ENCODE data around the gene CCDC86. TPM values are rescaled to one million over a fixed set of nuclear protein-coding genes. Genes with fewer than 3 reads are reported as not detected.
A peak's percentile ranks its signal among the peaks of the same experiment; 100 is the strongest.

CCDC86 gene
- total and polyA plus RNA-seq, 10 of the 15 experiments (the other 5 are each of a cell fraction or from before 2014, with no cell fraction given) = 2.0 to 87.2 (median 38.7) TPM

DNA sequence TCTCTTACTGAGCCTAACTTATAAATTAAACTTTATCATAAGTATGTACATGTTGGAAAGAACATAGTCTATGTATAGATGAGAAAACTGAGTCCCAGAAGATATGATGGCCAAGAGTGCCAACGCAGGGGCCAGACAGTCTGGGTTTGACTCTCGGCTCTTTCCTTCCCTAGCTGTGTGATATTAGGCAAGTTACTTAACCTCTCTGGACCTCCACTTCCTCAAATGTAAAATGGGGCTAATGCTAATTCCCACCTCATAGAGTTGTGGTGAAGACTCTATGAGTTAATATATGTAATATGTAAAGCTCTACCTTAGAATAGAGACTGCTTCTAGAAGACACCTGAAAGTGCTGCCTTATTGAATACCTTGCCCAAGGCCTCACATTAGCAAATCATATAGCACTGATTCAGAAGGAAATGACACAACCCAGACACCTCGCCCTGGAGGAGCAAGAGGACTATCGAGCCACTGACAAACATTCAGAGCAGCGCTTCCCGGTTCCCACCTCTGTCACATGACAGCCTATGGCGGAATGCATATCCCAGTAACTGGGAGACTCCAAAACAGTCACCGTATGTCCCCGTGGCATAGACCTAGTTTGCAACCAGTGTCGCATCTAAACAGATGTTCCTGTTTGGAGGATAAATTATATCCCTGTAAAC lies 11.3 kb upstream of the CCDC86 start:
- peak overlapping the region; percentile 60 for H2AFZ ChIP-seq (ENCODE audit: control insufficient read depth, low read depth, low read length)

More for the DNA sequence above, 11.3 kb upstream of the CCDC86 start:
- DNase-seq (ENCODE audit: low read depth, low spot score) = no peak
- TF ChIP-seq KDM1A (IDR thresholded peaks at IDR 0.05; ENCODE audit: borderline replicate concordance) (no peak), SIX5 (IDR thresholded peaks at IDR 0.05; ENCODE audit: low read depth, low read length, severe bottlenecking) (no peak), ETV6 (conservative IDR thresholded peaks at IDR 0.05 in 1 of 2, IDR thresholded peaks at IDR 0.05 in 1 of 2; ENCODE audit: borderline replicate concordance in 1 of 2, low read depth in 1 of 2) (no peak), SP1 (IDR thresholded peaks at IDR 0.05; ENCODE audit: low read depth, low read length) (no peak), NRF1 (conservative IDR thresholded peaks at IDR 0.05; ENCODE audit: low read depth, low read length) (no peak), POLR2A (IDR thresholded peaks at IDR 0.05; ENCODE audit: low read depth, low read length) (no peak), PAX8 (IDR thresholded peaks at IDR 0.05) (no peak), BHLHE40 (IDR thresholded peaks at IDR 0.05; ENCODE audit: borderline replicate concordance in 1 of 2, low read depth in 2 of 2, low read length in 1 of 2) (0 out of 4 replicates have a peak, but pooled peaks of 1 of the 2 experiments have one; percentile 22), WRNIP1 (IDR thresholded peaks at IDR 0.05; ENCODE audit: borderline replicate concordance, low read depth, low read length) (no peak), SUPT20H (IDR thresholded peaks at IDR 0.05; ENCODE audit: borderline replicate concordance, control insufficient read depth, low read depth, low read length) (no peak), EP300 (IDR thresholded peaks at IDR 0.05; ENCODE audit: borderline replicate concordance in 1 of 2, control insufficient read depth in 1 of 2, low read depth in 2 of 2, low read length in 2 of 2) (no peak), RAD51 (IDR thresholded peaks at IDR 0.05) (peak; percentile 65), EED (IDR thresholded peaks at IDR 0.05; ENCODE audit: low read depth) (no peak)
- TF ChIP-seq, protein P1, sequence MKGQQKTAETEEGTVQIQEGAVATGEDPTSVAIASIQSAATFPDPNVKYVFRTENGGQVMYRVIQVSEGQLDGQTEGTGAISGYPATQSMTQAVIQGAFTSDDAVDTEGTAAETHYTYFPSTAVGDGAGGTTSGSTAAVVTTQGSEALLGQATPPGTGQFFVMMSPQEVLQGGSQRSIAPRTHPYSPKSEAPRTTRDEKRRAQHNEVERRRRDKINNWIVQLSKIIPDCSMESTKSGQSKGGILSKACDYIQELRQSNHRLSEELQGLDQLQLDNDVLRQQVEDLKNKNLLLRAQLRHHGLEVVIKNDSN (IDR thresholded peaks at IDR 0.05; ENCODE audit: borderline replicate concordance, extremely low read length, insufficient read depth, low read depth, low read length) = peak; percentile 14
- peak; percentile 32 for ATAC-seq
- H4K20me1 ChIP-seq (ENCODE audit: control insufficient read depth, insufficient read depth) = no peaks in the 10 kb centered on the region
- intact Hi-C loops (cut with micrococcal nuclease; ENCODE audit: unreplicated experiment) = loop anchor here (1.0 to 2.0 kb wide), 5 partner anchors 56 to 357 kb away; no protein-coding TSS in a partner anchor
- CTCF ChIA-PET = interaction anchor here (0.6 to 7.8 kb wide), 51 partner anchors 9 to 555 kb away, joined by 3 to 135 read pairs (median 6); partner anchors contain the start of genes CCDC86, CD6, MS4A15 and PRPF19
- no peaks in the 10 kb centered on the region for H3K79me2 ChIP-seq (ENCODE audit: control insufficient read depth, insufficient read depth, low read length)
- no peak for FAIRE-seq
- POLR2A ChIA-PET = interaction anchor here (0.7 kb wide), 1 partner anchor 423 kb away, joined by 3 read pairs; no protein-coding TSS in a partner anchor
- in situ Hi-C loops (cut with MboI) = no loop called here
- no peak overlapping the region for H3K4me2 ChIP-seq (ENCODE audit: control insufficient read depth, insufficient read depth)
- H3K27me3 ChIP-seq (replicated peaks in 1 of 2; ENCODE audit: control insufficient read depth in 2 of 2, insufficient read depth in 2 of 2, low read length in 1 of 2) = no peaks in the 10 kb centered on the region; a peak in 2 of 4 replicates
- WGBS (ENCODE audit: insufficient coverage, insufficient replicate concordance, low lambda C conversion rate, missing lambda C conversion rate) = 36% methylated on average over 10 of the region's 10 CpGs
- SMC1A ChIA-PET (ENCODE audit: uncharacterized antibody, unreplicated experiment) = interaction anchor here (0.9 to 5.8 kb wide), 22 partner anchors 8 to 563 kb away, joined by 3 to 57 read pairs (median 6); partner anchors contain the start of genes CD6 and TMEM109
- no peaks in the 10 kb centered on the region; the same call in 1 of the 2 replicates for H3K4me1 ChIP-seq (ENCODE audit: control insufficient read depth, insufficient read depth, low read length)
- no peaks in the 10 kb centered on the region for H3K9me3 ChIP-seq (replicated peaks; ENCODE audit: control insufficient read depth, insufficient read depth, low read length)
- no peak overlapping the region for H3K4me3 ChIP-seq
- no peak overlapping the region for H3K27ac ChIP-seq (ENCODE audit: control insufficient read depth, insufficient read depth)
- RAD21 ChIA-PET (ENCODE audit: unreplicated experiment) = interaction anchor here (0.6 to 4.1 kb wide), 31 partner anchors 9 to 629 kb away, joined by 3 to 46 read pairs (median 5); partner anchors contain the start of genes PRPF19 and TMEM109
- no TSS peak for BruUV-seq (replicated peaks)
- H3K9ac ChIP-seq (ENCODE audit: control insufficient read depth, insufficient read depth, low read length) = no peak overlapping the region
- no peaks in the 10 kb centered on the region for H3K36me3 ChIP-seq (ENCODE audit: control insufficient read depth in 2 of 2, insufficient read depth in 2 of 2, low read length in 1 of 2)

Data from GM12878 (cell line).